ENCODE results near the gene LILRB3. TPM values are rescaled to one million over a fixed set of nuclear protein-coding genes. Genes with fewer than 3 reads are reported as not detected.
"Not testable (repeated sequence)": the region's sequence is repeated elsewhere in the genome, so short reads cannot be mapped to it uniquely, and the experiment has no call there.

LILRB3 gene
- total and polyA plus RNA-seq, 4 donors, result 0.59 to 5.1 (median 1.3) TPM

DNA sequence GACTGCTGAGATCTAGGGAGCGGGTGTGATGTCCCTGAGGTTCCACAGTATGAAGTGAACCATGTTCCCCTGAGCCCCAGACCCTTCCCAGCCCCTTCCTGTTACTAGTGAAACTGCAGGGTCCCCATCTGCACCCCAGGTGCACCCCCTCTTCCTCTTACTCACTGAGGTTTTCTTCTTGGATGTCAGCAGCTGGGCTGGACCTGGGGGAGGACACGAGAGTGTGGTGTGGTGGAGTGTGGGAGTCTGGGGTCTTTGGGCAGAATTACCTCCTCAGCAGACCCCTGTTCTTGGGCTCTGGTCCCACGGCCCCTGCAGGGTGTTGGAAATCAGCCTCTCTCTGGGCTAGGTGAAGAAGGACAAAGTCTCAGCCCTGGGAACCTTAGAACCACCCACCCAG lies 23.1 kb upstream of the LILRB3 start:
- WGBS (ENCODE audit: insufficient coverage), result no CpG with 5 or more reads among the region's 3 CpGs
- no peak for DNase-seq (ENCODE audit: low read depth in 4 of 6, low spot score in 6 of 6)

GRCh38 chr19:54243809-54244208 lies 21.0 kb upstream of the LILRB3 start:
- H3K36me3 ChIP-seq (ENCODE audit: control insufficient read depth, insufficient read depth, low read length); H3K9me3 ChIP-seq (ENCODE audit: control insufficient read depth, insufficient read depth, low read length); H3K4me3 ChIP-seq (ENCODE audit: low read depth, low read length); H3K27me3 ChIP-seq (ENCODE audit: control insufficient read depth, insufficient read depth, low read length); H3K27ac ChIP-seq (ENCODE audit: low read depth, low read length); H3K4me1 ChIP-seq (ENCODE audit: control insufficient read depth, insufficient read depth, low read length); DNase-seq (ENCODE audit: low read depth in 4 of 6, low spot score in 6 of 6): not testable (repeated sequence)
- no CpG with 5 or more reads among the region's 8 CpGs for WGBS (ENCODE audit: insufficient coverage)

More for the DNA sequence above, 23.1 kb upstream of the LILRB3 start:
- Histone ChIP-seq H3K4me3 (ENCODE audit: low read depth, low read length) (no peak overlapping the region), H3K27me3 (ENCODE audit: control insufficient read depth, insufficient read depth, low read length) (no peaks in the 10 kb centered on the region), H3K36me3 (ENCODE audit: control insufficient read depth, insufficient read depth, low read length) (no peaks in the 10 kb centered on the region), H3K27ac (ENCODE audit: low read depth, low read length) (no peak overlapping the region), H3K4me1 (ENCODE audit: control insufficient read depth, insufficient read depth, low read length) (no peaks in the 10 kb centered on the region), H3K9me3 (ENCODE audit: control insufficient read depth, insufficient read depth, low read length) (no peaks in the 10 kb centered on the region)

GRCh38 chr19:54242646-54243045 lies 19.8 kb upstream of the LILRB3 start, which contains the start of gene LILRA6:
Gene LILRA6 (minus strand): TSS chr19:54242790.
- not testable (repeated sequence) for H3K4me1 ChIP-seq (ENCODE audit: control insufficient read depth, insufficient read depth, low read length); H3K36me3 ChIP-seq (ENCODE audit: control insufficient read depth, insufficient read depth, low read length); H3K9me3 ChIP-seq (ENCODE audit: control insufficient read depth, insufficient read depth, low read length); DNase-seq (ENCODE audit: low read depth in 4 of 6, low spot score in 6 of 6); H3K27me3 ChIP-seq (ENCODE audit: control insufficient read depth, insufficient read depth, low read length); H3K4me3 ChIP-seq (ENCODE audit: low read depth, low read length); H3K27ac ChIP-seq (ENCODE audit: low read depth, low read length)
- WGBS (ENCODE audit: insufficient coverage), result 83% methylated on average over 3 of the region's 6 CpGs

DNA sequence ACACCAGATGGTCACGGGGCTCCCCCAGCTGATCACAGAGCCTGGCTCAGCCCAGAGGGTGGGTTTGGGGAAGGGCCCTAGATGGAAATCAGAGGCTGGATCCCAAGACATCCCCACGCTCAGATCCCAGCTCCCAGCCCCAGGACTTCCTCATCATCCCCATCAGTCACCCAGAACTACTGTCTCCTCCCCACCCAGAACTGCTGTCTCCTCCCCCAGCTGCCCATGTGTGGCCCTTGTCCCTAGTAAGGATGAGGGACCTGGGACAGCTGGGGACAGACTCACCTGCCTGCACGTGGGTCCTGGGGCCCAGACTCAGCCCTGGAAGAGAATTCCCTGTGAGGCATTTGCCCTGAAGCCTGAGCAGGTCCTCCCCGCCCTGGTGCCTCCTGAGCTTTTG lies 19.4 kb upstream of the LILRB3 start:
- not testable (repeated sequence) for H3K4me1 ChIP-seq (ENCODE audit: control insufficient read depth, insufficient read depth, low read length); DNase-seq (ENCODE audit: low read depth in 4 of 6, low spot score in 6 of 6); H3K27me3 ChIP-seq (ENCODE audit: control insufficient read depth, insufficient read depth, low read length); H3K9me3 ChIP-seq (ENCODE audit: control insufficient read depth, insufficient read depth, low read length); H3K36me3 ChIP-seq (ENCODE audit: control insufficient read depth, insufficient read depth, low read length); H3K4me3 ChIP-seq (ENCODE audit: low read depth, low read length); H3K27ac ChIP-seq (ENCODE audit: low read depth, low read length)
- 38% methylated on average over 1 of the region's 4 CpGs for WGBS (ENCODE audit: insufficient coverage)

DNA sequence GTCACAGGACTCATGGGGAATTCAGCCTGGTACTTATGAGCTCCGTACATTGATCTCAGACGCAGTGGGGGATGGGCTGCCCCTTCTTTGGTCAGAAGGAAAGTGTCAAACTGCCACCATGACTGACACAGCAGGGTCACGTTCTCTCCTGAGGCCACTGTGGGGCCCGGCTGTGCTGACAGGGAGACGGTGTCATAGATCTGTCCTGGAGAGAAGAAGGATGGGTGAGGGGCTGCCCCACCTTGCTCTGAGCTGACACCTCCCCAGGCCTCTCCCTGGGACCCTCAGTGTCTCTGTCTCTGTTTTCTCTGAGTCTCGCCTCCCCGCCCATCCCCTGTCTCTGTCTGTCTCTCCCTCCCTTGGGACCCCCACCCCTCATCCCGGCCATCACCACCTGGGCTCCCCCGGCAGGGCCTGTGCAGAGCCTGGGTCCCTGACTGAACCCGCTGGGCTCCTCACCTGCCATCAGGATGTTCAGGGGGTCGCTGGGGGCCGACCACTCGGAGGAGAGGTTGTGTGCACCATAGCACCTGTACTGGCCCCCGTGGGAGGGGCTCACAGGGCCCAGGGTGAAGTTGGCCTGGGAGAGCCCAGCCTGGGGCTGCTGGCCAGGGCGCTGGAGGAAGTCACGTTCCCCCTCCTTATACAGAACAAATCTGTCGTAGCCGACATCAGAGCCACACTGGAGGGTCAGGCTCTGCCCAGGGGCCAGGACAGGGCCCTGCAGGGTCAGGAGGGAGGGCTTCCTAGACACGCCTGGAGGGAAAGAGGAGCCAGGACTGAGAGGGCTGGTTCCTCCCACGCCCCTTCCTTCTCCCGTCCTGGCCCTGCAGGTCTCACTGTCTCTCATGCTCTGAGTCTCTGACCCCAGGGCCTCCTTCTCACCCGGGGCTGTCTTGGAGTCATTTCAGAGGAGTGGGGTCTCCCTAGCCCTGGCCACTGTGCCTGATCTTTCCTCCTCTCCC lies 17.8 kb upstream of the LILRB3 start:
- H3K4me1 ChIP-seq (ENCODE audit: control insufficient read depth, insufficient read depth, low read length); H3K27ac ChIP-seq (ENCODE audit: low read depth, low read length); H3K27me3 ChIP-seq (ENCODE audit: control insufficient read depth, insufficient read depth, low read length); H3K9me3 ChIP-seq (ENCODE audit: control insufficient read depth, insufficient read depth, low read length); H3K4me3 ChIP-seq (ENCODE audit: low read depth, low read length); DNase-seq (ENCODE audit: low read depth in 4 of 6, low spot score in 6 of 6); H3K36me3 ChIP-seq (ENCODE audit: control insufficient read depth, insufficient read depth, low read length): not testable (repeated sequence)
- WGBS (ENCODE audit: insufficient coverage), result 71% methylated on average over 10 of the region's 22 CpGs

- not testable (repeated sequence) for H3K27ac ChIP-seq (ENCODE audit: low read depth, low read length); H3K4me3 ChIP-seq (ENCODE audit: low read depth, low read length); H3K4me1 ChIP-seq (ENCODE audit: control insufficient read depth, insufficient read depth, low read length); H3K27me3 ChIP-seq (ENCODE audit: control insufficient read depth, insufficient read depth, low read length); H3K9me3 ChIP-seq (ENCODE audit: control insufficient read depth, insufficient read depth, low read length); H3K36me3 ChIP-seq (ENCODE audit: control insufficient read depth, insufficient read depth, low read length); DNase-seq (ENCODE audit: low read depth in 4 of 6, low spot score in 6 of 6)
- WGBS (ENCODE audit: insufficient coverage), result 77% methylated on average over 7 of the region's 21 CpGs
Measured at GRCh38 chr19:54239491-54240371, 16.9 kb upstream of the LILRB3 start.

GRCh38 chr19:54233941-54234340 lies 11.1 kb upstream of the LILRB3 start:
- WGBS (ENCODE audit: insufficient coverage), result 75% methylated on average over 4 of the region's 5 CpGs
- DNase-seq (ENCODE audit: low read depth in 4 of 6, low spot score in 6 of 6), result no peak
- H3K27me3 ChIP-seq (ENCODE audit: control insufficient read depth, insufficient read depth, low read length), result peaks cover 9% of the 10 kb centered on the region
- peaks cover 8% of the 10 kb centered on the region for H3K4me1 ChIP-seq (ENCODE audit: control insufficient read depth, insufficient read depth, low read length)
- H3K4me3 ChIP-seq (ENCODE audit: low read depth, low read length), result no peak overlapping the region
- H3K9me3 ChIP-seq (ENCODE audit: control insufficient read depth, insufficient read depth, low read length), result no peaks in the 10 kb centered on the region
- H3K36me3 ChIP-seq (ENCODE audit: control insufficient read depth, insufficient read depth, low read length), result no peaks in the 10 kb centered on the region
- H3K27ac ChIP-seq (ENCODE audit: low read depth, low read length), result no peak overlapping the region

DNA sequence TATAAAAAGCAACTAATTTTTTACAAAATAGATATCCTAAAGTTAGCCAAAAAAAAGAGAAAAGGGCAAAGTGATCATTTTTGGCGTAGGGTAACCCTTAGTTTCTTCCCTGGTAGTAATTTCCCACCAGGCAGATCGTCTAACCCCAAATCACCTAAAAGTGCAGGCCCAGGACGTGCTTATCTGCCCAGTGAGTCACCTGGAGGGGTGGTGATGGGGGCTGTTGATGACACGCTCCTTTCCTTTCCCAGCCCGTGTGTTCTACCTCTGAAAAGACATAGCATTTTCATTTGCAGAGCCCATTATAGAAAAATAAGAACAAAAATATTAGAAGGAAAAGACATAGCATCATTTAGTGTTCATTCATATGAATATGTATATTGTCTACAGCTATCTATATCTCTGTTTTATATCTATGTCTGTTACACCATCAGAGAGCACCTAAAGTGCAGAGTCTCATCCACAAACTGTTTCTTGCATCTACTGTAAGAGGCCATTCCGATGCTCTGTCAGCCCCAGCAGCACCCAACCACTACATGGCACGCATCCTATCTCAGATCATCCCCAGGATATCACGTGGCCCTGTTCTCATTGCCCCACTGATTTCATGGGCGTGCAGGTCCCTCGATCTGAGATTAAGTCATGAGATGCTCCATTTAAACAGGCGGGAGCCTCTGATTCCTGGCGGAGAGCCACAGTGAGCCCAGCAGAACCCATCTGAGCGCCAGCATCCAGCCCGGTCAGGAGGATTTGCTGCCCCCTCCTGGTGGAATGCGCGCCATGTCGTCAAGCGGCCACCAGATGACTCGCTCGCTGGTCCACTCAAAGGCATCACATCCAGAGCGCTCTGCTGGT lies 8.5 kb upstream of the LILRB3 start:
- no peaks in the 10 kb centered on the region for H3K9me3 ChIP-seq (ENCODE audit: control insufficient read depth, insufficient read depth, low read length)
- peak in 5 of 6 donors; percentile 49 to 94 (median 79) for DNase-seq (ENCODE audit: low read depth in 4 of 6, low spot score in 6 of 6)
- WGBS (ENCODE audit: insufficient coverage), result 6% methylated on average over 15 of the region's 21 CpGs
- H3K36me3 ChIP-seq (ENCODE audit: control insufficient read depth, insufficient read depth, low read length), result no peaks in the 10 kb centered on the region
- H3K27ac ChIP-seq (ENCODE audit: low read depth, low read length), result no peak overlapping the region
- H3K27me3 ChIP-seq (ENCODE audit: control insufficient read depth, insufficient read depth, low read length), result peaks cover 11% of the 10 kb centered on the region
- H3K4me3 ChIP-seq (ENCODE audit: low read depth, low read length), result no peak overlapping the region
- peaks cover 8% of the 10 kb centered on the region for H3K4me1 ChIP-seq (ENCODE audit: control insufficient read depth, insufficient read depth, low read length)

DNA sequence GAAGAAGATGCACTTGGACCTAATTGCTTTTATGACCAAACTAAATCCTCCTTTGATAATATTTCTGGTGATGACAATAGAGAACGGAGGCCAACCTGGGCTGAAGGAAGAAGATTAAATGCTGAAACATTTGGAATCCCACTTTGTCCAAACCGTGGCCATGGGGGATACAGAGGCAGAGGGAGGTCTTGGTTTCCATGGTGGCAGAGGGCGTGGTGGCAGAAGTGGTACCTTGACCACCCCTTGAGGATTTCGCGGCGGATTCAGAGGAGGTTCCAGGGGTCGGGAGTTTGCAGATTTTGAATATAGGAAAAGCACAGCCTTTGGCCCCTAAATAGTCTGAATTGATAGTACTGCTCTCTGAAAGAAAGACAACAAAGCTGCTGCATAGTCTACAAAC lies 7.2 kb upstream of the LILRB3 start:
- WGBS (ENCODE audit: insufficient coverage), result 65% methylated on average over 2 of the region's 7 CpGs
- H3K27ac ChIP-seq (ENCODE audit: low read depth, low read length), result no peak overlapping the region
- H3K4me3 ChIP-seq (ENCODE audit: low read depth, low read length), result no peak overlapping the region
- H3K27me3 ChIP-seq (ENCODE audit: control insufficient read depth, insufficient read depth, low read length), result peaks cover 8% of the 10 kb centered on the region
- no peak for DNase-seq (ENCODE audit: low read depth in 4 of 6, low spot score in 6 of 6)
- H3K9me3 ChIP-seq (ENCODE audit: control insufficient read depth, insufficient read depth, low read length), result no peaks in the 10 kb centered on the region
- no peaks in the 10 kb centered on the region for H3K36me3 ChIP-seq (ENCODE audit: control insufficient read depth, insufficient read depth, low read length)
- H3K4me1 ChIP-seq (ENCODE audit: control insufficient read depth, insufficient read depth, low read length), result peaks cover 8% of the 10 kb centered on the region

Measured in spinal cord (tissue), 10 donors.